ENCODE data around the gene SLC35C1. TPM values are rescaled to one million over a fixed set of nuclear protein-coding genes. Genes with fewer than 3 reads are reported as not detected.

The SLC35C1 gene
- polyA plus RNA-seq (2011; rRNA removed): 4.7 and 10.6 TPM in 2 replicates
- polyA minus RNA-seq (2011; rRNA and poly(A)+ RNA removed): 7.7 and 19.2 TPM in 2 replicates

- H3K27ac ChIP-seq (ENCODE audit: low read depth, low read length): peak within 1 kb of the TSS; percentile 78
- ChIA-PET CTCF (interaction anchor here (0.5 to 2.7 kb wide), 4 partner anchors 11 to 39 kb away, joined by 4 to 10 read pairs (median 6); no protein-coding TSS in a partner anchor), POLR2A (interaction anchor here (1.0 to 1.6 kb wide), 3 partner anchors 13 to 113 kb away, joined by 6 to 9 read pairs (median 8); partner anchors contain the start of genes CRY2 and PEX16)
- H3K9me3 ChIP-seq (ENCODE audit: control insufficient read depth, insufficient read depth, low read length): peaks cover 6% of the 10 kb centered on the region; the same call in 1 of the 2 replicates
- peak within 1 kb of the TSS; percentile 93 for H3K4me3 ChIP-seq (ENCODE audit: low read depth, low read length)
- peak; percentile 75 for DNase-seq (ENCODE audit: low read depth, low spot score)
- peaks cover 9% of the 10 kb centered on the region for H3K27me3 ChIP-seq (ENCODE audit: control insufficient read depth, insufficient read depth, low read length)
- 0 out of 2 replicates have a peak, but pooled peaks have one; percentile 3 for TF ChIP-seq CTCF (IDR thresholded peaks at IDR 0.05; ENCODE audit: low read depth, low read length)
Measured at GRCh38 chr11:45804761-45805304, at the start of gene SLC35C1. SLC35C1 (plus strand) TSS chr11:45805149; CDS start chr11:45805802, 653 bp downstream.

- H3K27ac ChIP-seq (ENCODE audit: low read depth, low read length): no peak overlapping the region
- CTCF ChIA-PET: interaction anchor here (4.3 kb wide), 1 partner anchor 15 kb away, joined by 25 read pairs; no protein-coding TSS in a partner anchor
- POLR2A ChIA-PET: no interaction called here
- H3K4me3 ChIP-seq (ENCODE audit: low read depth, low read length): no peak overlapping the region
- H3K9me3 ChIP-seq (ENCODE audit: control insufficient read depth, insufficient read depth, low read length): no peaks in the 10 kb centered on the region
- H3K27me3 ChIP-seq (ENCODE audit: control insufficient read depth, insufficient read depth, low read length): peaks cover 18% of the 10 kb centered on the region
- TF ChIP-seq CTCF (IDR thresholded peaks at IDR 0.05; ENCODE audit: low read depth, low read length): no peak
- DNase-seq (ENCODE audit: low read depth, low spot score): no peak
Measured at GRCh38 chr11:45755281-45755859, 49.6 kb upstream of the SLC35C1 start.

- Histone ChIP-seq H3K27ac (ENCODE audit: low read depth, low read length) (no peak overlapping the region), H3K9me3 (ENCODE audit: control insufficient read depth, insufficient read depth, low read length) (no peaks in the 10 kb centered on the region), H3K27me3 (ENCODE audit: control insufficient read depth, insufficient read depth, low read length) (peaks cover 18% of the 10 kb centered on the region), H3K4me3 (ENCODE audit: low read depth, low read length) (no peak overlapping the region)
- no peak for TF ChIP-seq CTCF (IDR thresholded peaks at IDR 0.05; ENCODE audit: low read depth, low read length)
- DNase-seq (ENCODE audit: low read depth, low spot score): no peak
- POLR2A ChIA-PET: no interaction called here
- CTCF ChIA-PET: interaction anchor here (4.3 kb wide), 1 partner anchor 14 kb away, joined by 25 read pairs; no protein-coding TSS in a partner anchor
Measured at GRCh38 chr11:45756384-45757010, 48.5 kb upstream of the SLC35C1 start.

- Histone ChIP-seq H3K4me3 (ENCODE audit: low read depth, low read length) (no peak overlapping the region), H3K9me3 (ENCODE audit: control insufficient read depth, insufficient read depth, low read length) (no peaks in the 10 kb centered on the region), H3K27ac (ENCODE audit: low read depth, low read length) (no peak overlapping the region), H3K27me3 (ENCODE audit: control insufficient read depth, insufficient read depth, low read length) (peaks cover 20% of the 10 kb centered on the region)
- ChIA-PET CTCF (interaction anchor here (3.3 kb wide), 1 partner anchor 14 kb away, joined by 19 read pairs; no protein-coding TSS in a partner anchor), POLR2A (no interaction called here)
- no peak for DNase-seq (ENCODE audit: low read depth, low spot score)
- no peak for TF ChIP-seq CTCF (IDR thresholded peaks at IDR 0.05; ENCODE audit: low read depth, low read length)
Measured at GRCh38 chr11:45757672-45758071, 47.3 kb upstream of the SLC35C1 start.
